K562 (cell line): ENCODE data around the gene SLC16A6. TPM values are rescaled to one million over a fixed set of nuclear protein-coding genes. Genes with fewer than 3 reads are reported as not detected.
A peak's percentile ranks its signal among the peaks of the same experiment; 100 is the strongest.

Experiments used
- ATF1 ChIP-seq, 2 experiments: fragments of 450-650 bp in 1 of 2; IDR thresholded peaks; 2 replicates each; pipeline ENCODE4 v1.6.1; 2016; ENCODE audit warnings: missing compliant biosample characterization in 1 of 2, missing genetic modification characterization in 1 of 2
- EP400 ChIP-seq: fragments of 450-650 bp; IDR thresholded peaks from 2 replicates; pipeline ENCODE4 v1.6.1; 2017; ENCODE audit warnings: antibody characterized with exemption, mild to moderate bottlenecking, moderate library complexity
- FUS ChIP-seq: fragments of 200-400 bp; formaldehyde crosslinking; optimal IDR thresholded peaks from 2 replicates; pipeline ENCODE3; 2017; ENCODE audit warnings: low read depth, low read length
- HDAC2 ChIP-seq: fragments of 450-650 bp; IDR thresholded peaks from 2 replicates; pipeline ENCODE4 v1.6.1; 2016; ENCODE audit warnings: mild to moderate bottlenecking
- L3MBTL2 ChIP-seq: fragments of 450-650 bp; IDR thresholded peaks from 2 replicates; pipeline ENCODE4 v1.6.1; 2016; ENCODE audit warnings: mild to moderate bottlenecking, moderate library complexity
- NBN ChIP-seq: fragments of 450-650 bp; IDR thresholded peaks from 2 replicates; pipeline ENCODE4 v1.6.1; 2016; ENCODE audit warnings: low read depth, mild to moderate bottlenecking
- PRMT5 ChIP-seq: sonication (generic); formaldehyde crosslinking; IDR thresholded peaks from 2 replicates; pipeline ENCODE4 v1.5.0; 2020; ENCODE audit warnings: missing genetic modification reagents
- SMARCE1 ChIP-seq: fragments of 450-650 bp; IDR thresholded peaks from 2 replicates; pipeline ENCODE4 v1.7.1; 2016; ENCODE audit warnings: mild to moderate bottlenecking
- SUPT5H ChIP-seq: fragments of 450-650 bp; IDR thresholded peaks from 2 replicates; pipeline ENCODE4 v1.6.1; 2016
- U2AF2 ChIP-seq: fragments of 200-400 bp; formaldehyde crosslinking; optimal IDR thresholded peaks from 2 replicates; pipeline ENCODE3; 2017; ENCODE audit warnings: low read depth, mild to moderate bottlenecking, low read length
- ZBTB11 ChIP-seq, 3 experiments: fragments of 200-800 bp in 1 of 3; fragments of 250-450 bp in 1 of 3; fragments of 450-650 bp in 1 of 3; sonication (Bioruptor Pico) in 1 of 3; sonication (Bioruptor generic) in 1 of 3; formaldehyde crosslinking in 1 of 3; IDR thresholded peaks; 2 replicates each; pipeline versions ENCODE4 v1.6.1 to v1.8.0; 2016 to 2022; ENCODE audit warnings: mild to moderate bottlenecking in 2 of 3, missing genetic modification characterization in 2 of 3, missing compliant biosample characterization in 1 of 3, moderate library complexity in 1 of 3
- ZBTB34 ChIP-seq: fragments of 250-450 bp; sonication (Bioruptor Pico); IDR thresholded peaks from 2 replicates; pipeline ENCODE4 v1.8.0; 2021; ENCODE audit warnings: mild to moderate bottlenecking, moderate library complexity
- ZNF12 ChIP-seq: sonication (generic); formaldehyde crosslinking; IDR thresholded peaks from 2 replicates; pipeline ENCODE4 v1.4.0; 2020; ENCODE audit warnings: mild to moderate bottlenecking, missing genetic modification reagents
- ZNF584 ChIP-seq: fragments of 200-800 bp; sonication (Bioruptor generic); IDR thresholded peaks from 2 replicates; pipeline ENCODE4 v1.6.1; 2016; ENCODE audit warnings: low read depth, mild to moderate bottlenecking, missing genetic modification characterization, missing compliant biosample characterization
- polyA plus RNA-seq, 8 experiments: library from polyadenylated mRNA; depleted of rRNA in 4 of 8; stranded (reverse) in 5 of 8; unstranded in 3 of 8; fragments of >200 nt; fragmentation: Nextera tagmentation in 2 of 8; fragmentation: Illumina TruSeq in 1 of 8; extraction: Ambion mirVana in 2 of 8; extraction: Trizol in 1 of 8; gene quantifications; 2 replicates each; pipeline versions ENCODE4 v1.2.1 to v1.2.3, GENCODE V29; 2011 to 2014; ENCODE audit warnings: inconsistent platforms in 1 of 8, missing spikeins in 1 of 8
- total RNA-seq, 7 experiments: library from RNA; depleted of rRNA in 6 of 7; stranded (reverse); fragments of >200 nt in 6 of 7; fragmentation: Illumina TruSeq in 2 of 7; extraction: Trizol in 2 of 7; gene quantifications; 2 replicates each; pipeline versions ENCODE4 v1.2.1 to v1.2.3, GENCODE V29; 2011 to 2021; ENCODE audit warnings: low replicate concordance in 1 of 7

The SLC16A6 gene
- total and polyA plus RNA-seq, 9 of the 15 experiments (the other 6 are each of a cell fraction or from before 2014, with no cell fraction given): 0.05 to 0.31 (median 0.15) TPM

DNA sequence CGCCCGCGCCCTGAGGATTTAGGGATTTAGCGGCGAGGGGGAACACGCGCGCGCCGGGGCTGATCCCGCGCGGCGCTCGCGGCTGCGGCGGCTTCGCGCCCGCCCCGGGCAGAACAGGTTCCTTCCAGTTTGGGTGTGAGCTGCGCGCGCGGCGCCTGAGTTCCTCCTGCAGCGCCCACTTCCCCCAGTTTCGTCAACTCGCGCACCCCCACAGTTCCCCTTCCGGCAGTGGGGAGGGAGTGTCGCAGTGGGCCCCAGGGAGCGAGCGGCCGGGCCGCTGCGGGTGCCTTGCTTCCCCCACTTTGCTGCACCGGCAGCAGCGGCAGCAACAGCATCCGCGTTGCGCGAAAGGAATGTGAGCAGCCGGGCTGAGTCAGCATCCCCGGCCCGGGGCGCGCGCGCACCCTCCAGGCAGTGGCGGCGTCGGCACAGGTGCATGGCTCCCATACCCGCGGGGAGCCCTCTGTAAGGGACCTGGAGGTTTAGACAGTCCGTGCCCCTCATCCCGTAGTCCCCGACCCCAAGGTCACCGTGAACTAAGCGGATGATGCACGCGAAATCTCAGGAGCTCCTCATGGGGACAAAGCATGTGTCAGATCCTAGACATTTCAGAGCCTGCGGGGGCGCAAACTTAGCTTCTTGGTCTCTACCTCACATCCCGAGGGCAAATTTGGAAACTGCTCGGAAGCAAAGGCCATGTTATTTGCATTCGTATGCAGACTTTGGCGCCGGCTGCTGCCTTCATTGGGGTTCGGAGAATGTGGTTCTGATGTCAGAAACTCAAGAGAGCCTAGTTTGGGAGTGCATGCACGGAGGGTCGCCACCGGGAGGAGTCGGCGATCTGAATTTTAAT, 1.1 kb upstream of the SLC16A6 start (continued):
- TF ChIP-seq ZBTB11 (CRISPR knock-in tag; IDR thresholded peaks at IDR 0.05): peak in 2 of 3 experiments; percentile 3 to 63; a peak in 1 of 6 replicates
- peak; percentile 34; the same call in 1 of the 2 replicates for TF ChIP-seq HDAC2
- TF ChIP-seq FUS: peak; percentile 14
- TF ChIP-seq SUPT5H: peak; percentile 72
- TF ChIP-seq U2AF2: no peak
- peak; percentile 81 for TF ChIP-seq EP400
- no peak for TF ChIP-seq ATF1 (CRISPR knock-in tag; IDR thresholded peaks at IDR 0.05)
- peak; percentile 45; the same call in 1 of the 2 replicates for TF ChIP-seq ATF1 (tag; IDR thresholded peaks at IDR 0.05)
- TF ChIP-seq PRMT5: no peak
- TF ChIP-seq L3MBTL2: peak; percentile 88
- no peak for TF ChIP-seq ZBTB34 (CRISPR knock-in tag)
- TF ChIP-seq NBN: 0 out of 2 replicates have a peak, but pooled peaks have one; percentile 27
- TF ChIP-seq SMARCE1: 0 out of 2 replicates have a peak, but pooled peaks have one; percentile 22
- TF ChIP-seq ZNF12: peak; percentile 66; the same call in 1 of the 2 replicates
- peak; percentile 36; the same call in 1 of the 2 replicates for TF ChIP-seq ZNF584 (CRISPR knock-in tag)
